Endothelial cell of umbilical vein (primary cell): ENCODE results near the gene KRTAP9-9. TPM values are rescaled to one million over a fixed set of nuclear protein-coding genes. Genes with fewer than 3 reads are reported as not detected.

Experiments
- BruUV-seq: library from RNA; stranded (reverse); fragments of 400-500 nt; replicated peaks from 2 replicates; lab custom pipeline; 2021; lab: Mats Ljungman, UMichigan
- CTCF ChIA-PET: fragments of 300-600, 350-600 bp; sonication (Branson Sonifier 250); formaldehyde crosslinking; loops from one replicate; lab custom pipeline; 2021; ENCODE audit warnings: antibody characterized with exemption, inconsistent platforms; lab: Charles Lee
- POLR2A ChIA-PET: fragments of 300-600, 350-600 bp; sonication (Branson Sonifier 250); formaldehyde crosslinking; loops from one replicate; lab custom pipeline; 2021; ENCODE audit warnings: antibody characterized with exemption, inconsistent platforms; lab: Charles Lee
- DNase-seq: peaks from one replicate; pipeline ENCODE4 v3.0.0-alpha.2; 2011; ENCODE audit warnings: low read depth, low spot score
- FAIRE-seq: peaks from 2 replicates; lab custom pipeline; 2011; peaks lifted over from hg19 to GRCh38; lab: Jason Lieb, UNC
- H2AFZ ChIP-seq: 2 replicates; pipeline ENCODE4 v1.6.0; 2012; ENCODE audit warnings: low read depth, low read length, control low read depth, inconsistent platforms
- H3K27ac ChIP-seq: 2 replicates; pipeline ENCODE4 v1.5.1; 2011; ENCODE audit warnings: low read depth, mild to moderate bottlenecking, control low read depth, low read length, moderate library complexity; ENCODE audit not compliant: insufficient read depth
- H3K27me3 ChIP-seq, 2 experiments: 2 replicates each; pipeline versions ENCODE4 v1.6.0 to v1.6.1; 2011; ENCODE audit warnings: low read length in 2 of 2, mixed read lengths in 1 of 2; ENCODE audit not compliant: control insufficient read depth in 2 of 2, insufficient read depth in 2 of 2
- H3K36me3 ChIP-seq, 2 experiments: 2 replicates in 1 of 2; 3 replicates in 1 of 2; pipeline ENCODE4 v1.5.1; 2011; ENCODE audit warnings: low read length in 2 of 2, mild to moderate bottlenecking in 1 of 2, moderate library complexity in 1 of 2; ENCODE audit not compliant: control insufficient read depth in 2 of 2, insufficient read depth in 2 of 2; ENCODE audit errors: extremely low read depth in 1 of 2
- H3K4me1 ChIP-seq: 3 replicates; pipeline ENCODE4 v1.5.1; 2011; ENCODE audit warnings: mild to moderate bottlenecking, low read length; ENCODE audit not compliant: control insufficient read depth, insufficient read depth; ENCODE audit errors: extremely low read depth
- H3K4me2 ChIP-seq: 2 replicates; pipeline ENCODE4 v1.6.1; 2011; ENCODE audit warnings: low read length, control low read depth, mixed read lengths; ENCODE audit not compliant: insufficient read depth
- H3K4me3 ChIP-seq, 3 experiments: fragments of 200-600 bp in 1 of 3; sonication (generic), shearing (Covaris generic) in 1 of 3; replicated peaks in 1 of 3; 2 replicates each; pipeline ENCODE4 v1.5.1; 2011 to 2016; ENCODE audit warnings: control low read depth in 3 of 3, low read length in 3 of 3, mild to moderate bottlenecking in 2 of 3, inconsistent platforms in 1 of 3, low read depth in 1 of 3, moderate library complexity in 1 of 3; ENCODE audit not compliant: insufficient read depth in 1 of 3
- H3K79me2 ChIP-seq: 2 replicates; pipeline ENCODE4 v1.6.0; 2012; ENCODE audit warnings: low read length, inconsistent platforms; ENCODE audit not compliant: control insufficient read depth, insufficient read depth
- H3K9ac ChIP-seq: replicated peaks from 2 replicates; pipeline ENCODE3; 2011; ENCODE audit warnings: low read length, control low read depth; ENCODE audit not compliant: insufficient read depth; ENCODE audit errors: extremely low read depth
- H3K9me1 ChIP-seq: replicated peaks from 3 replicates; pipeline ENCODE4 v1.6.0; 2011; ENCODE audit warnings: mild to moderate bottlenecking, low read length; ENCODE audit not compliant: control insufficient read depth, insufficient read depth; ENCODE audit errors: extremely low read depth
- H3K9me3 ChIP-seq: replicated peaks from 2 replicates; pipeline ENCODE4 v1.5.1; 2012; ENCODE audit warnings: low read length, inconsistent platforms; ENCODE audit not compliant: control insufficient read depth, insufficient read depth
- H4K20me1 ChIP-seq: replicated peaks from 2 replicates; pipeline ENCODE3; 2011; ENCODE audit warnings: mild to moderate bottlenecking, low read length; ENCODE audit not compliant: control insufficient read depth, insufficient read depth; ENCODE audit errors: extremely low read depth
- CTCF ChIP-seq, 2 donors: IDR thresholded peaks; 1 replicate in 1 of 2; 2 replicates in 1 of 2; pipeline ENCODE4 v1.5.1; 2011; ENCODE audit warnings: low read length in 2 of 2, mild to moderate bottlenecking in 2 of 2, moderate library complexity in 2 of 2, control low read depth in 1 of 2, inconsistent platforms in 1 of 2, low read depth in 1 of 2; ENCODE audit not compliant: insufficient read depth in 1 of 2; ENCODE audit errors: extremely low read depth in 1 of 2
- EZH2 ChIP-seq: IDR thresholded peaks from 2 replicates; pipeline ENCODE4 v1.6.1; 2012; ENCODE audit warnings: borderline replicate concordance, low read depth, mild to moderate bottlenecking, moderate library complexity, low read length, inconsistent platforms; ENCODE audit not compliant: severe bottlenecking
- FOS ChIP-seq: IDR thresholded peaks from 2 replicates; pipeline ENCODE4 v1.6.1; 2011; ENCODE audit warnings: mild to moderate bottlenecking, low read length, moderate library complexity, borderline replicate concordance; ENCODE audit not compliant: insufficient read depth
- GATA2 ChIP-seq: IDR thresholded peaks from 2 replicates; pipeline ENCODE4 v1.7.0; 2011; ENCODE audit warnings: low read depth, mild to moderate bottlenecking, moderate library complexity, mixed read lengths, low read length; ENCODE audit not compliant: insufficient read length, insufficient read depth
- JUN ChIP-seq: IDR thresholded peaks from 2 replicates; pipeline ENCODE4 v1.6.1; 2011; ENCODE audit warnings: borderline replicate concordance, low read depth; ENCODE audit not compliant: insufficient read length, insufficient read depth
- MAX ChIP-seq: IDR thresholded peaks from 2 replicates; pipeline ENCODE4 v1.6.1; 2011; ENCODE audit not compliant: insufficient read depth, insufficient read length
- MYC ChIP-seq: IDR thresholded peaks from one replicate; pipeline ENCODE4 v1.6.1; 2011; ENCODE audit warnings: mild to moderate bottlenecking, low read depth, low read length
- POLR2A ChIP-seq: IDR thresholded peaks from 2 replicates; pipeline ENCODE4 v1.6.1; 2012; ENCODE audit warnings: low read depth, mild to moderate bottlenecking, control low read depth, low read length
- POLR2AphosphoS5 ChIP-seq: IDR thresholded peaks from 2 replicates; pipeline ENCODE4 v1.6.1; 2012; ENCODE audit warnings: low read depth, mild to moderate bottlenecking, control low read depth, low read length, moderate library complexity; ENCODE audit not compliant: insufficient read depth
- dilution Hi-C: fragments of 300-500 bp; cut with MboI; formaldehyde crosslinking; loops from one replicate; pipeline ENCODE4 v1.15.0; 2019; ENCODE audit warnings: low sequenced_read_pairs; ENCODE audit not compliant: extremely low pct_ligation_motif_present
- intact Hi-C: fragments of 100-400 bp; cut with micrococcal nuclease; formaldehyde crosslinking; loops from one replicate; pipeline ENCODE4 v1.10.0; 2022
- polyA plus RNA-seq, 4 experiments: library from polyadenylated mRNA; depleted of rRNA in 3 of 4; stranded (reverse) in 3 of 4; unstranded in 1 of 4; fragments of >200 nt; gene quantifications; 2 replicates each; pipeline versions ENCODE4 v1.2.1 to v1.2.3, GENCODE V29; 2011 to 2012; ENCODE audit warnings: missing spikeins in 1 of 4
- total RNA-seq: library from RNA; stranded (reverse); gene quantifications from 2 replicates; pipeline ENCODE4 v1.2.3, GENCODE V29; 2021

The KRTAP9-9 gene
- total and polyA plus RNA-seq, 2 donors (not counting 3 experiments of a cell fraction or from before 2014, with no cell fraction given), result not detected

- intact Hi-C loops (no loop called here), dilution Hi-C loops (no loop called here)
- TF ChIP-seq POLR2AphosphoS5, result no peak
- no peak for TF ChIP-seq FOS
- no peak for TF ChIP-seq MAX
- H3K4me2 ChIP-seq, result no peak overlapping the region
- no peak overlapping the region for H3K4me3 ChIP-seq
- H3K9ac ChIP-seq, result no peak overlapping the region
- H3K4me1 ChIP-seq, result no peaks in the 10 kb centered on the region
- no peak overlapping the region for H3K27ac ChIP-seq
- H3K27me3 ChIP-seq, result no peaks in the 10 kb centered on the region
- no peak overlapping the region for H2AFZ ChIP-seq
- no peaks in the 10 kb centered on the region for H3K9me1 ChIP-seq
- H3K36me3 ChIP-seq, result no peaks in the 10 kb centered on the region
- ChIA-PET POLR2A (no interaction called here), CTCF (no interaction called here)
- no peak for FAIRE-seq
- BruUV-seq, result no TSS peak
- DNase-seq, result no peak
- H4K20me1 ChIP-seq, result no peaks in the 10 kb centered on the region
- H3K9me3 ChIP-seq, result no peaks in the 10 kb centered on the region
- no peaks in the 10 kb centered on the region for H3K79me2 ChIP-seq
These were observed 25.1 kb upstream of the KRTAP9-9 start for GRCh38 chr17:41230094-41230493.

GRCh38 chr17:41231731-41232130 is 23.5 kb upstream of the KRTAP9-9 start:
- Histone ChIP-seq H3K27me3 (no peaks in the 10 kb centered on the region), H3K36me3 (no peaks in the 10 kb centered on the region), H2AFZ (no peak overlapping the region), H3K9me3 (no peaks in the 10 kb centered on the region), H4K20me1 (no peaks in the 10 kb centered on the region), H3K4me1 (no peaks in the 10 kb centered on the region), H3K27ac (no peak overlapping the region), H3K9me1 (no peaks in the 10 kb centered on the region), H3K79me2 (no peaks in the 10 kb centered on the region), H3K9ac (no peak overlapping the region), H3K4me3 (no peak overlapping the region), H3K4me2 (no peak overlapping the region)
- dilution Hi-C loops (no loop called here), intact Hi-C loops (no loop called here)
- no peak for TF ChIP-seq MAX
- no peak for TF ChIP-seq MYC
- TF ChIP-seq CTCF (IDR thresholded peaks at IDR 0.05; ENCODE audit: extremely low read depth in 1 of 2, insufficient read depth in 1 of 2, low read depth in 1 of 2, low read length in 2 of 2), result no peak
- TF ChIP-seq FOS, result no peak
- TF ChIP-seq JUN, result no peak
- no peak for TF ChIP-seq POLR2A
- TF ChIP-seq GATA2, result no peak
- TF ChIP-seq POLR2AphosphoS5, result no peak
- TF ChIP-seq EZH2, result no peak
- no TSS peak for BruUV-seq
- CTCF ChIA-PET, result interaction anchor here (0.9 kb wide), 1 partner anchor 322 kb away, joined by 3 read pairs; no protein-coding TSS in a partner anchor
- FAIRE-seq (no peak), DNase-seq (no peak)
- POLR2A ChIA-PET, result no interaction called here
